Pancreas (tissue), 10 donors: Measurements from ENCODE around the gene AWAT2. TPM values are rescaled to one million over a fixed set of nuclear protein-coding genes. Genes with fewer than 3 reads are reported as not detected.
A peak's percentile ranks its signal among the peaks of the same experiment; 100 is the strongest.
"Not testable (repeated sequence)": the region's sequence is repeated elsewhere in the genome, so short reads cannot be mapped to it uniquely, and the experiment has no call there.

Experiments
- ATAC-seq, 4 donors: fragments of 200-7000 bp; cut with Tn5 transposase; one replicate each; pipeline versions ENCODE4 v1.8.0 to v1.9.1; 2020; ENCODE audit warnings: mild to moderate bottlenecking in 4 of 4, moderate library complexity in 4 of 4
- DNase-seq, 6 donors: peaks; one replicate each; pipeline ENCODE4 v3.0.0-alpha.2; 2020
- FAIRE-seq: peaks from 2 replicates; lab custom pipeline; 2012; peaks lifted over from hg19 to GRCh38; lab: Jason Lieb, UNC
- H3K27ac ChIP-seq, 4 donors: fragments of 200-600 bp; sonication (generic); 1 replicate in 3 of 4; 2 replicates in 1 of 4; pipeline versions ENCODE4 v1.5.0 to v1.8.0; 2020
- H3K27me3 ChIP-seq, 4 donors: fragments of 200-600 bp; one replicate each; pipeline ENCODE4 v1.8.0; 2021
- H3K36me3 ChIP-seq, 3 donors: fragments of 200-600 bp; sonication (generic) in 1 of 3; one replicate each; pipeline versions ENCODE4 v1.5.0 to v1.8.0; 2020 to 2021
- H3K4me1 ChIP-seq, 3 donors: fragments of 200-600 bp; one replicate each; pipeline ENCODE4 v1.8.0; 2021
- H3K4me3 ChIP-seq, 4 donors: fragments of 200-600 bp; sonication (generic) in 2 of 4; one replicate each; pipeline versions ENCODE4 v1.5.0 to v1.8.0; 2020 to 2021
- H3K9me3 ChIP-seq, 4 donors: fragments of 200-600 bp; one replicate each; pipeline ENCODE4 v1.8.0; 2021
- WGBS, 2 donors: extraction: QIAGEN DNeasy Blood & Tissue Kit; methylation state at CpG; one replicate each; pipeline ENCODE4 v1.1.7; 2013; 5-methylcytosine and 5-hydroxymethylcytosine counted together
- intact Hi-C, 3 donors: fragments of 100-400 bp; cut with DNase I; formaldehyde crosslinking; loops; one replicate each; pipeline versions ENCODE4 v1.11.1 to v1.14.2; 2022
- polyA plus RNA-seq, 2 donors: library from polyadenylated mRNA; stranded (reverse); fragments of 200-250 nt; gene quantifications; one replicate each; pipeline ENCODE4 v1.2.3, GENCODE V29; 2013
- total RNA-seq, 6 donors: library from RNA; stranded (reverse); fragmentation: NEBNext Ultra II Directional in 4 of 6; extraction: Animal tissue kit (Norgen Biotek cat#: 25700) in 4 of 6; gene quantifications; one replicate each; pipeline versions ENCODE4 v1.2.1 to v1.2.4, GENCODE V29; 2021 to 2023
- TF ChIP-seq, protein P1 (sequence below), 4 donors: fragments of 200-600 bp; sonication (generic) in 3 of 4; IDR thresholded peaks; one replicate each; pipeline versions ENCODE4 v1.5.0 to v1.8.0; 2021; ENCODE audit warnings: antibody characterized with exemption in 4 of 4
- donor health status: healthy with polysubstance abuse.
- donor health status: DM: no; HTN: no; CAD: no; lungs with moderate emphysema.
- donor health status: DM: no; HTN: no; CAD: no.
- donor health status: control.
- donor health status: control.
- donor health status: Bipolar disorder and iron deficiency.
- donor health status: DM: yes; HTN: yes; CAD: no.
- donor health status: DM: no; HTN: no; CAD: no.
- donor health status: DM: no; HTN: no; CAD: no.
- donor health status: DM: yes; HTN: yes; CAD: no.

The AWAT2 gene
- total and polyA plus RNA-seq, 8 donors: not detected

GRCh38 chrX:70009049-70009448, 40.7 kb downstream of the AWAT2 start:
- no peaks in the 10 kb centered on the region for H3K4me1 ChIP-seq
- no peak overlapping the region for H3K27ac ChIP-seq
- peaks cover 0 to 15% (median 0%) of the 10 kb centered on the region in 4 donors for H3K27me3 ChIP-seq
- no peak overlapping the region for H3K4me3 ChIP-seq
- H3K9me3 ChIP-seq: no peaks in the 10 kb centered on the region
- TF ChIP-seq, protein P1, sequence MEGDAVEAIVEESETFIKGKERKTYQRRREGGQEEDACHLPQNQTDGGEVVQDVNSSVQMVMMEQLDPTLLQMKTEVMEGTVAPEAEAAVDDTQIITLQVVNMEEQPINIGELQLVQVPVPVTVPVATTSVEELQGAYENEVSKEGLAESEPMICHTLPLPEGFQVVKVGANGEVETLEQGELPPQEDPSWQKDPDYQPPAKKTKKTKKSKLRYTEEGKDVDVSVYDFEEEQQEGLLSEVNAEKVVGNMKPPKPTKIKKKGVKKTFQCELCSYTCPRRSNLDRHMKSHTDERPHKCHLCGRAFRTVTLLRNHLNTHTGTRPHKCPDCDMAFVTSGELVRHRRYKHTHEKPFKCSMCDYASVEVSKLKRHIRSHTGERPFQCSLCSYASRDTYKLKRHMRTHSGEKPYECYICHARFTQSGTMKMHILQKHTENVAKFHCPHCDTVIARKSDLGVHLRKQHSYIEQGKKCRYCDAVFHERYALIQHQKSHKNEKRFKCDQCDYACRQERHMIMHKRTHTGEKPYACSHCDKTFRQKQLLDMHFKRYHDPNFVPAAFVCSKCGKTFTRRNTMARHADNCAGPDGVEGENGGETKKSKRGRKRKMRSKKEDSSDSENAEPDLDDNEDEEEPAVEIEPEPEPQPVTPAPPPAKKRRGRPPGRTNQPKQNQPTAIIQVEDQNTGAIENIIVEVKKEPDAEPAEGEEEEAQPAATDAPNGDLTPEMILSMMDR (IDR thresholded peaks at IDR 0.05): no peak
- no peaks in the 10 kb centered on the region for H3K36me3 ChIP-seq
- intact Hi-C loops: no loop called here
- ATAC-seq (no peak), FAIRE-seq (peak; percentile 45), DNase-seq (no peak)

- H3K36me3 ChIP-seq: no peaks in the 10 kb centered on the region
- intact Hi-C loops: no loop called here
- DNase-seq (no peak), ATAC-seq (no peak), FAIRE-seq (no peak)
- H3K27ac ChIP-seq: no peak overlapping the region
- TF ChIP-seq, protein P1 (IDR thresholded peaks at IDR 0.05): no peak
- peaks cover 0 to 11% (median 0%) of the 10 kb centered on the region in 4 donors for H3K27me3 ChIP-seq
- H3K4me3 ChIP-seq: no peak overlapping the region
- no peaks in the 10 kb centered on the region for H3K4me1 ChIP-seq
- H3K9me3 ChIP-seq: no peaks in the 10 kb centered on the region
These were observed 41.8 kb downstream of the AWAT2 start for GRCh38 chrX:70007946-70008345.

DNA sequence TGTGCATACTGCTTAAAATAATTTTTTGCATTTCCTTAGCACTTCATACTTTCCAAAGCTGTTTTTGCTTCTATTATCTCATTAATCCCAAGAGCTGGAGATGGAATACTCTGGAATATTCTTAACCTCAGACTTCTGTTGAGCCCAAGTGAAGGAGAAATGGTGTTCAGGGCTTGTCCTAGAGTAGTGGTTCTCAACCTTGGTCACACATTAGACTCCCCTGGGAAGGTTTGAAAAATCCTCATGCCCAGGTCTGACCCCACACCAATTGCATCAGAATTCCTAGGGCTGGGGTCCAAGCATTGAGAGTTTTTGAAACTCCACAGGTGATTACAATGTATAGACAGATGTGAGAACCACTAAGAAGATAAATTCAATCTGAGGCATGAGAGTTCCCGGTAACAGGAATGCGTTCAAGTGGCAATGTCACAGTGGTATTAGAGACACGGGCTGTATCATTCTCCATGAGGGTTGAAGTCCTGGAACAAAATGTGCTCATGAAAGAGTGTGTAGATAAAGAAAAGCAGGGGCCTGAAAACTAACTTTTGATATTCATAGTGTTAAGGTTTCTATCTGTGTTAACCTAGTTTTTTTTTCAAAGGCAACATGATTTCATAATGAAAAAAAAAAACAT, 47.9 kb downstream of the AWAT2 start:
- Histone ChIP-seq H3K9me3 (no peaks in the 10 kb centered on the region), H3K4me3 (no peak overlapping the region), H3K36me3 (no peaks in the 10 kb centered on the region), H3K4me1 (no peaks in the 10 kb centered on the region), H3K27me3 (peaks cover 0 to 4% (median 0%) of the 10 kb centered on the region in 4 donors), H3K27ac (no peak overlapping the region)
- WGBS, 2 donors: 79 to 90% methylated on average over 3 of the region's 3 CpGs
- intact Hi-C loops: no loop called here
- no peak for DNase-seq
- no peak for FAIRE-seq
- ATAC-seq: no peak
- TF ChIP-seq, protein P1 (IDR thresholded peaks at IDR 0.05): no peak

GRCh38 chrX:70001269-70001668, 48.5 kb downstream of the AWAT2 start:
- H3K27me3 ChIP-seq: peaks cover 0 to 4% (median 0%) of the 10 kb centered on the region in 4 donors
- 63 to 87% methylated on average over 2 of the region's 2 CpGs for WGBS, 2 donors
- H3K27ac ChIP-seq: no peak overlapping the region
- no peak overlapping the region for H3K4me3 ChIP-seq
- intact Hi-C loops: no loop called here
- no peak for ATAC-seq
- H3K36me3 ChIP-seq: no peaks in the 10 kb centered on the region
- TF ChIP-seq, protein P1 (IDR thresholded peaks at IDR 0.05): no peak
- no peaks in the 10 kb centered on the region for H3K9me3 ChIP-seq
- H3K4me1 ChIP-seq: no peaks in the 10 kb centered on the region
- DNase-seq: no peak
- FAIRE-seq: no peak

- ATAC-seq: not testable (repeated sequence)
These were observed 51.4 kb downstream of the AWAT2 start for GRCh38 chrX:69998299-69998698.

More at GRCh38 chrX:69998299-69998698, 51.4 kb downstream of the AWAT2 start:
- H3K27me3 ChIP-seq, H3K4me3 ChIP-seq, DNase-seq, H3K4me1 ChIP-seq, H3K27ac ChIP-seq, H3K36me3 ChIP-seq, intact Hi-C loops, H3K9me3 ChIP-seq, FAIRE-seq: not testable (repeated sequence)
